ENCODE results near the gene PLPP3.
"Not testable (repeated sequence)": the region's sequence is repeated elsewhere in the genome, so short reads cannot be mapped to it uniquely, and the experiment has no call there.

Gene PLPP3

GRCh38 chr1:56578963-56579875 lies at the start of gene PLPP3:
Gene PLPP3 (minus strand): TSS chr1:56579563. CDS start chr1:56579016, 547 bp downstream.
- peak; percentile 96 for DNase-seq (ENCODE audit: low read depth, low spot score)
- peak within 1 kb of the TSS; percentile 82 for H3K4me3 ChIP-seq (ENCODE audit: low read depth, low read length)
- in situ Hi-C loops (cut with HindIII; ENCODE audit: low sequenced_read_pairs) = no loop called here
- TF ChIP-seq, protein P1, sequence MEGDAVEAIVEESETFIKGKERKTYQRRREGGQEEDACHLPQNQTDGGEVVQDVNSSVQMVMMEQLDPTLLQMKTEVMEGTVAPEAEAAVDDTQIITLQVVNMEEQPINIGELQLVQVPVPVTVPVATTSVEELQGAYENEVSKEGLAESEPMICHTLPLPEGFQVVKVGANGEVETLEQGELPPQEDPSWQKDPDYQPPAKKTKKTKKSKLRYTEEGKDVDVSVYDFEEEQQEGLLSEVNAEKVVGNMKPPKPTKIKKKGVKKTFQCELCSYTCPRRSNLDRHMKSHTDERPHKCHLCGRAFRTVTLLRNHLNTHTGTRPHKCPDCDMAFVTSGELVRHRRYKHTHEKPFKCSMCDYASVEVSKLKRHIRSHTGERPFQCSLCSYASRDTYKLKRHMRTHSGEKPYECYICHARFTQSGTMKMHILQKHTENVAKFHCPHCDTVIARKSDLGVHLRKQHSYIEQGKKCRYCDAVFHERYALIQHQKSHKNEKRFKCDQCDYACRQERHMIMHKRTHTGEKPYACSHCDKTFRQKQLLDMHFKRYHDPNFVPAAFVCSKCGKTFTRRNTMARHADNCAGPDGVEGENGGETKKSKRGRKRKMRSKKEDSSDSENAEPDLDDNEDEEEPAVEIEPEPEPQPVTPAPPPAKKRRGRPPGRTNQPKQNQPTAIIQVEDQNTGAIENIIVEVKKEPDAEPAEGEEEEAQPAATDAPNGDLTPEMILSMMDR (IDR thresholded peaks at IDR 0.05; ENCODE audit: low read depth, low read length) = peak; percentile 50

DNA sequence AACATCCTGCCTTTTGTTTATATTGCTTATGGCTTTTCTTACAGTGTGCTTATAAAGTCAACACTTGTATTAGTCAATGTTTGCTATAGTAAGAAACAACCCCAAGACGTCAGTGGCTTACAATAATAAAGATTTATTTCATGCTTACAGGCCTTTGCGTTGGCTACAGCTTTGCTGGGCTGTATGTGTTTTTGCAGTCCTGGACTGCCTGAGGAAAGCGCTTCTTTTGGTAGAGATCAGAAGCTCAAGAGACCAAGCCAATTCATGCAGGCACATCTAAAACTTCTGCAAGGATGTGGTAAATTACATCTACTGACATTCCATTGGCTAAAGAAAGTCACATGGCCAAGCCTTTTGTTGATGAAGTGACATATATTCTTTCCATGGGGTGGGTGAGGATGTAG lies 48.3 kb upstream of the PLPP3 start:
- TF ChIP-seq, protein P1 (IDR thresholded peaks at IDR 0.05; ENCODE audit: low read depth, low read length) = no peak
- DNase-seq (ENCODE audit: low read depth, low spot score) = peak; percentile 49
- in situ Hi-C loops (cut with HindIII; ENCODE audit: low sequenced_read_pairs) = no loop called here
- H3K4me3 ChIP-seq (ENCODE audit: low read depth, low read length) = no peak overlapping the region

DNA sequence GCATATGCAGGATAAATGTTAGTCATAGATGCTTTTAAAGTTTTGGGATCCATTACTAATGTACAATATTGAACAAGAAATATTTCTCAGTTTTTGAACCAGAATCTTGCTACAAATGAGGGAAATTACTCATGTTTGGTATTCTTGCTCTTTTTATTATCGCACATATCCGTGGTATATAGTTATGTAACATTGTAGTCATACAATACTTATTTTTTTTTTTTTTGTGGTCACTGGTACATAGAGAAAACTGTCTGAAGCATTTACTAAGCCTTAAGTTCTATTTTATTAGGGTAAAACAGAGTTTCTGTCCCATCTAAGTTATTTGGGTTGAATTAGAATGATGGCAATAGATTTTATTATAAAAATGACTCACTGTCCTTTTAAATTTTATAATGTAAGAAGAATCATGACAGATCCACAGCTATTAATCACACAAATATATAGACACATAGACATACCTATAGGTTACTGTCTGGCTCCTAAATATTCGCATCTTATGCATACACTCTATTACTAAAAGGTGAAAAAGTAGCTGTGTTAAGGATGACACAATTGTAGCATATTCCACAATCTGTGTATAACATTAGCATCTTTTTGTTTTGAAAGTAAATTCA lies 47.8 kb upstream of the PLPP3 start:
- H3K4me3 ChIP-seq (ENCODE audit: low read depth, low read length) = no peak overlapping the region
- TF ChIP-seq, protein P1 (IDR thresholded peaks at IDR 0.05; ENCODE audit: low read depth, low read length) = no peak
- in situ Hi-C loops (cut with HindIII; ENCODE audit: low sequenced_read_pairs) = no loop called here
- no peak for DNase-seq (ENCODE audit: low read depth, low spot score)

- in situ Hi-C loops (cut with HindIII; ENCODE audit: low sequenced_read_pairs) = no loop called here
- TF ChIP-seq, protein P1 (IDR thresholded peaks at IDR 0.05; ENCODE audit: low read depth, low read length) = no peak
- peak; percentile 51 for DNase-seq (ENCODE audit: low read depth, low spot score)
- no peak overlapping the region for H3K4me3 ChIP-seq (ENCODE audit: low read depth, low read length)
Observed at GRCh38 chr1:56626546-56626945, 47.2 kb upstream of the PLPP3 start.

GRCh38 chr1:56625819-56626440 lies 46.6 kb upstream of the PLPP3 start:
- peak; percentile 26 for DNase-seq (ENCODE audit: low read depth, low spot score)
- TF ChIP-seq, protein P1 (IDR thresholded peaks at IDR 0.05; ENCODE audit: low read depth, low read length) = no peak
- in situ Hi-C loops (cut with HindIII; ENCODE audit: low sequenced_read_pairs) = no loop called here
- H3K4me3 ChIP-seq (ENCODE audit: low read depth, low read length) = no peak overlapping the region

- DNase-seq (ENCODE audit: low read depth, low spot score) = peak; percentile 35
- H3K4me3 ChIP-seq (ENCODE audit: low read depth, low read length) = no peak overlapping the region
- in situ Hi-C loops (cut with HindIII; ENCODE audit: low sequenced_read_pairs) = no loop called here
- TF ChIP-seq, protein P1 (IDR thresholded peaks at IDR 0.05; ENCODE audit: low read depth, low read length) = no peak
Observed at GRCh38 chr1:56617141-56617540, 37.8 kb upstream of the PLPP3 start.

GRCh38 chr1:56610770-56611169 lies 31.4 kb upstream of the PLPP3 start:
- H3K4me3 ChIP-seq (ENCODE audit: low read depth, low read length); in situ Hi-C loops (cut with HindIII; ENCODE audit: low sequenced_read_pairs); DNase-seq (ENCODE audit: low read depth, low spot score): not testable (repeated sequence)

GRCh38 chr1:56610097-56610496 lies 30.7 kb upstream of the PLPP3 start:
- H3K4me3 ChIP-seq (ENCODE audit: low read depth, low read length); DNase-seq (ENCODE audit: low read depth, low spot score); in situ Hi-C loops (cut with HindIII; ENCODE audit: low sequenced_read_pairs): not testable (repeated sequence)

GRCh38 chr1:56595397-56596191 lies 16.2 kb upstream of the PLPP3 start:
- H3K4me3 ChIP-seq (ENCODE audit: low read depth, low read length); in situ Hi-C loops (cut with HindIII; ENCODE audit: low sequenced_read_pairs); DNase-seq (ENCODE audit: low read depth, low spot score): not testable (repeated sequence)
